CD4-positive, alpha-beta T cell treated with Interleukin-12 subunit alpha and Interleukin-12 subunit beta, for 1 hour (primary cell): ENCODE data around the gene NKIRAS2.

Experiments used
- DNase-seq: peaks from one replicate; pipeline ENCODE4 v3.0.0-alpha.2; 2020

Gene NKIRAS2

DNA sequence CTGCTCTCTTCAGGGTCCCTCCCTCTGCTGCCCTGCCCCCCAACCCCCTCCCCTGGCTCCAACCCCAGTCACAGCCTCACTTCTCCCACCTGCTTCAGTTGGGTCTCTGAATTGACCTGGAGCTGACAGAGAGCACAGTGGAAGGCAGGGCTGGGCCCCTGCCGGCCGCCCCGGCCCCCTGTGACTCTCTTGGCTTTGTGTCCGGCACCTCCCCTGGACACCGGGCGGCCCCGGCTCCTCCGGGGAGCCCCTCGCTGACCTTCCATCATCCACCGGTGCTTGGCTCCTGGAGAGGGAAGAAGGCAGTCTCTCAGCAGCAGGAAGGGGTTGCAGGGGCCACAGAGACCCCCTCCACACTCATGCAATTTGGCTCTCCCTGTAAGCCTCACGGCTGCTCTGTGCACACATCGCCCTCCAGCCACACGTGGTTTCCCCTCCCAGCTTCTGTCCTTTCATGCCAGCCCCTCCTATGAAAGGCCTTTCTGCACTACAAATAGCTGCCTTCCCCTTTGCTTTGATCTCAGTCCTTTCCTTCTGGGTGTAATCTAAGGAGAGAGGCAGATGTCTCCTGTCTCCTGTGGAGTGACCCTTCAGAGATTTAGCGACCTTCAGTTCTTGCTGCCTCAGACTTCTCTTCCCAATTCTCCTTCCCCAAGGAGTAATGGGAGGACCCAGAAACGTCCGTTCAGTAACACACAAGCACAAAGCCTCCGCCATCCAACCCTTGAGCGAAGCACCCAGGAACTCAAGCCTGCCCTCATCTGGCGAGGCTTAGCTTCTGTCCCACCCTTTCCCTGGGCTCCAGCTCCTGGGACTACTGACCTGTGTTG is 8.3 kb downstream of the NKIRAS2 start:
- DNase-seq = no peak

DNA sequence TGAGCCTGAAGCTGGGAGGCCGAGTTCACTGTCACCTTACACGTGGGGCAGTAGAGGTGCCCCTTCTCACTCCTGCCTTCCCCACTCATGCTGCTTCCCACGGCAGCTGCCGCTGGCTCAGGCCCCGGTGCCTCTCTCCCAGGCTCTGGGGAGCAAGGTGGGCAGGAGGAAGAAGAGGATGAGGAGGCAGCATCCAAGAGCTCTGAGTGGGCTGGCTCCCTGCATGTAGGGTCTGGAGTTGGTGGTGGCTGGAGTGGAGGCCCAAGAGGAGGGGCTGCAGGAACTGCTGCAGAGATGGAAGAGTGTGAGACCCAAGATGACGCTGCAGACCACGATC is 8.9 kb downstream of the NKIRAS2 start:
- DNase-seq = no peak

DNA sequence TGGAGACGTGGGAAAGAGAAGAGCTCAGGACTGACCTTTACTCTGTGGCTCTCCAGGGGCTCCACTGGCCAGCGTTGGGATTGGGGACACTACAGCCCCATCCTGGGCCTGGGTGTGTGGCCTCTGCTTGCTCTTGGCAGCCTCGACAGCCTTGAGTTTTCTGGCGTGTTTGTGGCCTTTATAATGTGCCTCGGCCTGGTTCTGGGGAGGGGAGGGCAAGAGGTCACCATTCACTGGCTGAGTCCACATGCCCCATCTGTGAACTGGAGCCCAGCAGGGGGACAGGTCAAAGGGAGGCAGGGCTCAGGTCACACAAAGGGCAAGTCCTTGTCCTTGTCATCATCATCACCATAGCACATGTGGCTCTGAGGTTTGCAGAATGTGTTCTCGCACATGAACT is 11.7 kb downstream of the NKIRAS2 start:
- DNase-seq = no peak

DNA sequence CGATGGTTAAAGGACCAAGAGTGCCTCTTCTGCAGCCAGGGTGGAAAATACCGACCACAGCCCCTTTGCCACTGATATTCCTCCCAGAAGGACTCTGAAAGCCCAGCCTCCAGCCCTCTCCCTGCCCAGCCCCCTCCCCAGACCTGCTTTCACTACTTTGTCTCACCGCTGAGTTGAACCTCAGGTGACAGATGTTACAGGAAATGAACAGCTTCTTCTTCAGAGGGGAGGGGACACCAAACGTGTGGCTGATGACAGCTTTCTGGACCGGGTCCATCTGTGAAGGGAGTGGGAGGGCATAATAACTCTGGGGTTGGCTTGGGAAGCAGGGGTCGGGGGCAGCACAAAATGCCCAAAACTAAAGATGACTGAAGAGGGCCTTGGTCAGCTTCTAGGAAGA is 14.2 kb downstream of the NKIRAS2 start:
- no peak for DNase-seq

DNA sequence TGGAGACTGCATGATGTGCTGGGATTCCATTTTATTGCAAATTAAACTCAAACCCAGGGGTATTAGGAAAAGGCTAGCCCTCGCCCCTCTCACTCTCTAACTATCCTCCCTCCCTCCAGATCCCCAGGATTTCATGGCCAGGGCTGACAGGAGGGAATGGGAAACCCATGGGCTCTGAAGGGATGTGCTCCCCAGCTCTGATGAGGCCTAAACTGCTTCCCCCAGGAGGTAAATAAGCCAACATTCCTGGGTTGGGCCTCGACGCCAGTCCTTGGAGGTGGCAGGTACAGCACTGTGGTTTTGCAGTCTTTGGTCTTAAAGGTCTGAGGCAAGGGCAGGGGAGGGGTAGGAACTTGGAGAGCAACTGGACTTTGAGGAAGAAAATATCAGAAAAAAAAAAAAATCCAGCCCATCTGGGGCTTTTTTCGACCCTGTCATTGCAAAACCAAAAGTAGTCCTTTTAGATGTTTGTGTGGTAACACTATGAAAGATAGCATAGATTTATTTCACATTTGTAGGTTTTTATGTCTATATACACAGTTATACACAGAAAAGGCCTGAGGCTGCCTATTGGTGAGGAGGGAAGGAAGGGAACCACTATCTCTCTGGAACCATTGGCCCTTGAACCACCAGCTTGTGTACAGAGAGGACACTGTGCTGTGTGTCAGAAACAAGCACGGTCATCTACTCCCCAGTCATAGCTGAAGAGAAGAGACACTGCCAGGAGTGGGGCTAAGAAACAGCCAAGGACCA is 18.5 kb downstream of the NKIRAS2 start:
- DNase-seq = no peak

DNA sequence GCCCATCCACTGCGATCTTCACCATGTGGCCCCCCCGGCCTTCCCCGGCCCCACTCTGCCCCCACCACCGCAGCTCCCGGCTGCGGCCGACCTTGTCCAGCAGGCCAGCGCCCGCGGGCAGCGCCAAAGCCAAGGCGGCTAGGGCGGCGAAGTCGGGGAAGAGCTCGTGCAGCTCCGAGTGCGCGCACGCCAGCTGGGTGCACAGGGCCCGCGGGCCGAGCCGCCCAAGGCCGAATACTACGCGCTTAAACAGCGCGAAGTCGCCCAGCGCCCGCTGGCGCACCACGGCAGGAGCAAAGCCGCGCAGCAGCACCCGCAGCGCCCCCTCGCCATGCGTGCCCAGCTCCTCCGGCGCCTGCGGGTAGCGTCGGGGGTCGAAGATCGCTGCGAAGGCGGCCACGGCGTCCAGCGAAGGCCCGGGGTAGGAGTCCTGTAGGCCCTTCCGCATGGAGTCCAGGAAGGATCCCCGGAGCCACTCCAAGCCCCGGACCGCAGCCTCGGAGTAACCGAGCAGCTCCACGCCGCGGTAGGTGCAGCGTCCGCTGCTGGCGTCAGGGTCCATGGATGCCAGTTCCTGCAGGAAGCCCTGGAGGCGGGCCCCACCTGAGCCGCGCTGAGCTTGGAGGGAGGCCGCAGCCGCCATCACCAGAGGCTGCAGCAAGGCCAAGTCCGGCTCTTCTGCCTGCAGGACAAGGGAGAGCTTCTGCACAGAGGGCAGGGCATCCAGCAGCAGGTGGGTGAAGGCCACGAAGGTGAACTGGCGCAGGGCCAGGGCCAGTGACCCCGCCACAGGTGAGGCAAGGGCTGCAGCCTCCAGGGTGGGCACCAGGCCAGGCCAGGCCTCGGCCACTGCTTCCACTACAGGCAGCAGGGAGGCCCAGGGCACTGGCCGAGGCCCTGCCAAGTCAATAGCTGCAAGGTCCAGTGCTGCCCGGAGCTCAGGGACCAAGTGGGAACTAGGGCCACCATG is 20.2 kb downstream of the NKIRAS2 start:
- no peak for DNase-seq

DNA sequence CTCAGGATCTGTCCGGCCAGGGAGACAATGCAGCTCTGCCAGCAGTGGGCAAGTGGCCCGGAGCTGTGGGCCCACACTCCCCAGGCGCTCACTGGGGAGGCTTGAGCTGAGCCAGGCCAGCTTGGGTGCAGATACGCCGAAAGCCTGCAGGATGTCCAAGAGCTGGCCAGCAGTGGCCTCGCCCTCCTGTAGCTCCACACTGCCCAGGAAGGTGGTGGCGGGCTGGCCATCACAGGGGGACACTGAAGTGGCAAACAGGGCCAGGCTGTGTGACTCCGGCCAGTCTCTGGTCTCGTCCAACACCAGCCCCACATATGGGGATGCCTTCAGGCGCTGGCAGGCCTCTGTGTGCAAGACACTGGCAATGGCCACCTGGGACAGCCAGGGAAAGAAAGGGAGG is 20.9 kb downstream of the NKIRAS2 start:
- no peak for DNase-seq

DNA sequence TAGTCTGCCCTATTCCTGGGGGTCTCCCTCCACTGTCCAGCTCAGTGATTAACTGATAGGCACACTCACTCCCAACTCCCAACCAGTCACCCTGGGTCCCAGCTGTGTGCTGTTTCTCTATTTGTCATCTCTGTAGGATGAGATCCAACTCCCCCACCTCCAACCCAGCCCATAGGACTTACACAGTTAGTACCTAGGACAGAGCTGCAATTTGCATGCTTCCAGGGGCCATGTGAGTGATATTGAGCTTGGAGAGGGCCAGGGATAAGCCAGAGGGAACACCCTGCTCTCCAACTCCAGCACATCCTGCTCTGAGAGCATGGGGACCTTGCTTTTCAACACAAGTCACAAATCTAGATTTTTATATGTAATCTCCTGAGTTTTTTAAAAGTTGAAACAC is 21.7 kb downstream of the NKIRAS2 start:
- no peak for DNase-seq

DNA sequence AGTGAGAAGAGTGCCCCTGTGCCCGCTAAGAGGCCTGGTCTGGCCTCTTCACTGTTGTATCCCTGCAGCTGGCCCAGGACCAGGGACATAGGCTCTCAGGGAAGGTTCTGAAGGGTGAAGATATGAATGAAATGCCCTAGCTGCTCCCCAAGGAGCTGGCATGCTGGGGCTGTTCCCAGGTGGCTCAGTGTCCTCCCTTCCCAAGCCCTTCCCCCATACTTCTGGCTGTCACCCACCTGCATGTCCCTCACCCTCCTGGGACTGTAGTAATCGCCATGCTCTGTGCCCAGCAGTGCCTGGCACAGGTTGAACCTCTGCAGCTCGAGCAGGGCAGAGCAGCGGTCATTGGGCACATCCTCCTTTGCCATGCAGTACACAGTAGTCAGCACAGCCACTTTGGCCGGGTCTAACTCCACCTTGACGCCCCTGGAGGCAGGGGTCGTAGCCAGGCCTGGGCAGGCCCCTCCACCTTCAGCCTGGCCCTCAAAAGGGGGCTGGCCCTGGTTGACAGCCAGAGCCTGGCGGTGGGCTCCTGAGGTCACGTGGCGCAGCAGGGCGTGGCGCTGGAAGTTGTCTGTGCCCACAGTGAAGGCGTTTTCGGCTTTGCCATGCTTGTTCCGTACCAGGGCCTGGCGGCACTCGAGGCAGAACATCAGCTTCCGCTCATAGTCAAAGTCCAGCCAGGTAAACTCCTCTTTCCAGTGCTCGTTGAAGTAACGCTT is 22.9 kb downstream of the NKIRAS2 start:
- no peak for DNase-seq

DNA sequence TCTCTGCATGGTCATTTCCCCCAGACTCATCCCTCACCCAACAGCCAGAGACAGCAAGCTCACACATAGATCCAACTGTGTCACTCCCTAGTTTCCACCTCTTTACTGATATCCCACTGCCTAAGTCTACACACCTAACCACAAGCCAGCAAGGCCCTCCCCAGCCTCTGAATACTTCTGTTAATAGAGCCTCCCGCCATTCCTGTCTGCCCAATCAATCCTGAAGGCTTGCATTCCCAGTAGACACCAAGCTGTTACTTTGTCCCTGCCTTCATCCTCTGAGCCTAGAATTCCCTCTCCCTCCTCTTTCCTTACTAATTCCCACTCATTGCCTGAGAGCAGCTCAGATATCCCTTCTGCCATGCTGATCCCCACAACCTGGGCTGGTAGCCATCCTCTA is 25.8 kb downstream of the NKIRAS2 start:
- no peak for DNase-seq

DNA sequence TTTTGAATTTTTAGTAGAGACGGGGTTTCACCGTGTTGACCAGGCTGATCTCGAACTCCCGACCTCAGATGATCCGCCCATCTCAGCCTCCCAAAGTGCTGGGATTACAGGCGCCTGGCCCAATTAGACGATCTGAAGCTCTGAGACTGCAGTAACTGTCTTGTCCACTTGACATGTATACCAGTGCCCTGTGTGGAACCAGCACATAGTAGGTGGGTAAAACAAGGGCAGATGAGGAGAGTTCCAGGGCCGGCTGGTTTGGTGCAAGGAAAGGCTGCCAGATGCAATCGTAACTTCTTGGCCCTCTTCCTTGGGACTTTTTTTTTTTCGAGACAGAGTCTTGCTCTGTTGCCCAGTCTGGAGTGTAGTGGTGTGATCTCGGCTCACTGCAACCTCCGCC is 27.5 kb downstream of the NKIRAS2 start:
- no peak for DNase-seq

DNA sequence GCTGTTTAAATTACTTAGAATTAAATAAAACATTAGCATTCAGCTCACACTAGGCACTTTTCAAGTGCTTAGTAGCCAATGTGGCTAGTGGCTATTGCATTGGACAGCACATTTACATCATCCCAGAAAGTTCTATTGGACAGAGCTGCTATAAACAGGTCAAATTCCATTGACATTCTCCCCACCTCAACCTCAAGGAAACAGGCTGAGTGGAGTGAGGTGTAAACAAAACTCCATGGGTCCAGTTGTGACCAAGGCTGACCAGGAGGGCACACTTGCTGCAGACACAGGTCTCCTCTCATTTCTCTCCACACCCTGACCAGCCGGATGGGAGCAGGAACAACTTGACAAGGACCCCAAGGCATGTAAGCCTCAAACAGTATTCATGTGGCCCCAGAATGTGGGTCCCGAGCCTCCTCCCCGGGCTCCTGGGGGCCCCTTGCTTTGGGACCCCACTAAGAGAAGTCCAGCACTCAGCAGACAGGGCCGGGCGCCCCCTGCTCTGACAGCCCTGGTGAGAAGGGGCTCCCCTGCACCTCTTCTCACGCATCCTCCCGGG is 30.0 kb downstream of the NKIRAS2 start:
- no peak for DNase-seq

DNA sequence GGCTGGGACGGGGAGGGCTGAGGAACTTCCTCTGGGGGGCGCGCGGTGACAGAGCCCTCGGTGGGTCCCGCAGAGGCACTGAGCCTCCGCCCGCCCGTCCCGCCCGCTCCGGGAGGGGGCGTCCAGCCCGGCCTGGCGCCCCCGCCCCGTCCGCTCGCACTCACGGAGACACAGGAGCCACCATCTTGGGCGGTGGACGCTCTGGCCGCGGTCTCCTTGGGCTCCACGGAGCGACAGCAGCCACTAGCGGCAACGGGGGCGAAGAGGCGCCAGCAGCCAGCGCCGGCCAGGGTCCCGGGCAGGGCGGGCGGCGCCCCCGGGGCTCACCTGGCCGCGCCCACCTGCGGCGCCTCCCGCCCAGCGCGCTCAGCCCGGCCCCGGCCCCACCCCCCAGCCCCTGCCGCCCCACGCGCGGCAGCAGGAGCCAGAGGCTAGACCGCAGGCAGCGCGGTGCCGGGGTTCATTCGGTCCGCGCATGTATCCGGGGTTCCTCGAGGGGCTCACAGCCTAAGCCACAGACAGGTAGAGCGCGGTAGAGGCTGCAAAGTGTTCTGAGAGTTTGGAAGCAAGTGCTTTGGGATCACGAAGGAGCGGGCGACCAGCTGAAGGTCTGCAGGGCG is 30.6 kb downstream of the NKIRAS2 start, which contains the start of gene C17orf113:
Gene C17orf113, minus strand, starts transcription at position 209 of the 620 bp plus-strand sequence. CDS start 7,225 bp downstream, outside the sequence.
- peak; percentile 51 for DNase-seq

DNA sequence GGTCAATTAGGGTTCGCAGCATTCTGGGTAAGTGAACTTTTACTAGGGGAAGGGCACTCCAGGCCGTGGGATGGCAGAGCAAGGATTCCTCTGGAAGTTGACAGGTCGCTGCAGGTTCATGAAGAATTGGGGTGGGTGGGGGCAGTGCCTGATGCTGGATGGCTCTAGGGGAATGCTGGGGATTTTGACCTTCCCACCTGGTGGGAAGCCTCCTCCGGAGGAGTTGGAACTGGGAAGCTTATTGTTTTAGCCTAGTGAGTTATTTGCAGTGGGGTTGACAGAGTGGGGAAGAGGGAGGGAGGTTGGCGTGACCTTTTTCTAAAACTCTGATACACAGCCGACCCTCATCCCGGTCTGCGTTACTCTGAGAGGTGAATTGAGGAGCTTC is 31.1 kb downstream of the NKIRAS2 start:
- no peak for DNase-seq

DNA sequence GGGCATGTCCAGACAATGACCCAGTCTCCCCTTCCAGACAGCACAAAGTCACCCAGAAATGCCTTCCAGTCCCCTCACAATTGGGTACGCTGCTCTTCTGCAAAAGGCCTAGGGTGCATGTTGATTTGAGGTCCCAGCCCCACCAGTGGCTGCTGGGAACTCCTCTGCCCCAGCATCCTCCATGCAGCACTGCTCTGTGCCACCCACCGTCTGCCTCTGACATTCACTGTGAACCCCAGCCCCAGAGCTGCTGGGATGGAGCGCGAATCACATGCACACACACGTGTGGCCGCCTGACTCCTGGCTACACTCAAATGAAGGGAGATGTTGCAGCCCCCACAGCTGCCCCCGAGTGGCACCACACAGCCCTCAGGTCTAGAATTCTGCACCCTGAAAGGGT is 31.8 kb downstream of the NKIRAS2 start:
- no peak for DNase-seq

DNA sequence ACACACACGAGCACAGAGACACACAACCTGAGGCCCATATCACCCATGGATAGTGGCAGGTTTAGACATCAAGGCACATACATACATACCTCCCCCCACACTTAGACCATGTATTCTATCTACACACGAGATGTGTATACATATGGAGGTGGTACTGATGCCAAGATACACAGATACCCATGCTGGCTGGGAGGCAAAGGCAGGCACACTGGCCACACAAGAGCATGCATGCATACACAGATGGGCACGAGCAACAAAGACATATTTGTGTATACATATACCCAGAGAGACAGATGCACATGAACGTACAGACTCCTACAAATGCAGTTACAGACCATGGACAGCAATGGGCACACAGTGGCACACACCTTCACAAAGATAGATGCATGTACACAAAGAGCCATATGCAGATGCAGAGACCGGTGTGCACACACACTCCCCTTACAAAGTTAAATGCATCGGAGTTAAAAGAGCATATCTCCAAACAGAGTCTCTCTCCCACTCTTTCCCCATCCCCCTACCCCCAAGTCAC is 32.5 kb downstream of the NKIRAS2 start:
- no peak for DNase-seq

DNA sequence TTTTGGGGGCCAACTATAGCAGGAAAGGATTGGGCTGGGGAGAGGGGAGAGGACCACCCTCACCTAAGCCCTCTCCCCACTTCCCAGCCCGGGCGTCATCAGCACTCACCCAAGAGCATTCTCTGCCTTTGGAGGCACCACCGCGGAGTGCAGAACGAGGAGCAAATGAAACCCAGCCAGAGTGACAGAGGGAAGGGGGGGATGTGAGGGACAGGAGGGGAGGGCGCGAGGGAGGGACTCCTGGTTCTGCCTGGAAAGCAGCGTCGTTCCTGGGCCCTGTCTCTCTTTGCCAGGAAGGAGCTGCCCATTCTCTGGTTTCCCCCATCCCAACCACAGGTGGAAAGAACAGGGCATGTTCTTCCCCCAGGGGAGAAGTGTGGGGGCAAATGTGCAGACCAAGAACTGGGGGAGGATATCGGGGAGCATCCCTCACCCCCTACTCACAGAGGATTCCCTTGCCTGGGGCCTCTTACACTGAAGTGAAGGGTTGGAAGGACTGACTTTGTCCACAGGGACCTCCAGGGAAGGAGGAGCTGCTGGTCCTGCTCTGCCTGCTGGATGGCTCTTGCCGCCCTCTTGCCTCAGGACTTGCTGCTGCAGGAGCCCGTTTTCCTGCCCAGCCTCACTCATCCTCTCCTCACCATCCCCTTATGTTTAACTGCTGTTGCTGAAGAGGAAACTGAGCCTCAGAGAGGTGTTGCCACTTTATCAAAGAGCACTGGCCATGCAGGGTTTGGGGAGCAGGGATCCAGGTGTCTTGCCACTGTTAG is 34.0 kb downstream of the NKIRAS2 start:
- DNase-seq = no peak

DNA sequence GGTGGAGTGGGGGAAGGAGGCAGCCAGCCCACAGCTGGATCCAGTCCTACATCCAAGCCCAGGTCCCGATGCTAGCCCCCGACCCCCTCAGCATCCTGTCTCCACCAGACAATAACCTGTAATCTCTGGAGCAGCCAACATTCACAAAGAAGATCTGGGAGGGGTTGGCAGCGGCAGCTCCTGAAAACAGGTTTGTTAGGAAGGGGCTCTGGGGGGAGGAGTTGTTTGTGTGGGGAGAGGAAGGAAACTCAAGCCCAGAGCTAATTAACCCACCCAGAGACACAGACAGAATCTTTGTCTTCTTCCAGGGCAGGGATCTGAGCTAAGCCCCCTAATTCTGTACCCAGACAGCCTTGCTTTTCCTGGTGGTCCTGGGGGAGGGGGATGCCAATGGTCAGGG is 35.1 kb downstream of the NKIRAS2 start:
- DNase-seq = no peak

DNA sequence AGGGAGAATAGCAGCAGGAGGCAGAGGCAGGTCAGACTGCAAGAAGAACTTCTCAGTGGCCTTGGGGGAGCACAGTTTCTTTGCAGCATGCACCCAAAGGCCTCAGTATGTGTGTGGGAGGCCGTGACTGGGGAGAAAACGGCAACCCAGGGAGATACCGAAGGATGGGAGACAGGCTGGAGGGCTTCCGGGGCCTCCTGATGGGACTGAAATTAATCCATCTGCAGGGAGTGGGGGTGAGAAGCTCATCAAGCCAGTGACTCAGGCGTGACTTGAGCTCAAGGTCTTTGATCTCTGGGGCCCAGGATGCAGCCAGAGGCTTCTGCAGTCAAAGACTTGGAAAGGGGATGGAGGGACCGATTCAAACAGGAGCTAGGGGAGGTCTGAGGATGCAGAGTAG is 35.6 kb downstream of the NKIRAS2 start:
- no peak for DNase-seq

DNA sequence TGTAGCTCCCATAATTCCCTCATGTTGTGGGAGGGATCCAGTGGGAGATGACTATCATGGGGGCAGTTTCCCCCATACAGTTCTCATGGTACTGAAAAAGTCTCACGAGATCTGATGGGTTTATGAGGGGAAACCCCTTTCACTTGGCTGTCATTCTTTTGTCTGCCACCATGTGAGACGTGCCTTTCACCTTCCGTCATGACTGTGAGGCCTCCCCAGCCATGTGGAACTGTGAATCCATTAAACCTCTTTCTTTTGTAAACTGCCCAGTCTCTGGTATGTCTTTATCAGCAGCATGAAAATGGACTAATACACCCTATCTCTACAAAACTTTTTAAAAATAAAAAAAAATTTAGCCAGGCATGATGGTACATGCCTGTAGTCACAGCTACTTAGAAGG is 36.7 kb downstream of the NKIRAS2 start:
- DNase-seq = no peak

DNA sequence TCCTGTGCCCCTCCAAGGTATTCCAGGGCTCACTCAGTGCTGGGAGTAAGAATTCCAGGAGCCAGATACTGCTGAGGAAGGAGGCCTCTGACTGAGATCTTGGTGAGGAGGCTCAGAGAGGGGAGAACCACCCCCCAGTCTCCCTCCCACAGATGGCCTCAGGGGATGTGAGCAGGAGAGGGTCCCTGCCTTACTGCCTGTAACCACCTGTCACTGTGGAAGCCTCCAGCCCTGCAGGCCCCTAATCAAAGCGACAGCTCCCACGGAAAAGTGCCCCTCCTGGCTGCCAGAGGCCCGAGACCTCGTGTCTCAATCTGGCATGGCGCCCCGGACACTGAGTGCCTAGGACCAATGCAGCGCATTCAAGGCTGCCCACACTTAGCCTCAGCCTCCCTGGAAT is 38.2 kb downstream of the NKIRAS2 start:
- DNase-seq = no peak
